ENCODE results near the gene KRT25.

GRCh38 chr17:40796846-40797245 is 41.7 kb upstream of the KRT25 start:
- TF ChIP-seq FOSL1 (IDR thresholded peaks at IDR 0.05; ENCODE audit: low read depth) = no peak
- TF ChIP-seq TCF7L2 (IDR thresholded peaks at IDR 0.05; ENCODE audit: borderline replicate concordance, extremely low read depth, insufficient read depth, insufficient read length) = no peak
- no peak for TF ChIP-seq CTCF (IDR thresholded peaks at IDR 0.05 in 2 of 3, conservative IDR thresholded peaks at IDR 0.05 in 1 of 3; ENCODE audit: borderline replicate concordance in 1 of 3, insufficient read depth in 1 of 3, low read depth in 2 of 3, low read length in 2 of 3)
- TF ChIP-seq POLR2A (IDR thresholded peaks at IDR 0.05; ENCODE audit: borderline replicate concordance, extremely low read depth, insufficient read depth, insufficient read length) = no peak
- TF ChIP-seq REST (IDR thresholded peaks at IDR 0.05; ENCODE audit: low read depth) = no peak
- TF ChIP-seq MAX (IDR thresholded peaks at IDR 0.05) = no peak
- TF ChIP-seq POLR2AphosphoS5 (IDR thresholded peaks at IDR 0.05; ENCODE audit: low read depth, low read length) = no peak

Measured in HCT116 (cell line).